Hepatocyte (in vitro differentiated cells): ENCODE results near the gene PTPRR.

Experiments used
- EZH2 ChIP-seq: fragments of 200-600 bp; sonication (generic); IDR thresholded peaks from 2 replicates; pipeline ENCODE4 v1.6.1; 2016; ENCODE audit warnings: antibody characterized with exemption, mild to moderate bottlenecking, borderline replicate concordance
- TF ChIP-seq, protein P1 (sequence below): fragments of 200-600 bp; sonication (generic); IDR thresholded peaks from 2 replicates; pipeline ENCODE4 v1.5.1; 2016; ENCODE audit warnings: antibody characterized with exemption, mild to moderate bottlenecking; ENCODE audit not compliant: poor library complexity

DNA sequence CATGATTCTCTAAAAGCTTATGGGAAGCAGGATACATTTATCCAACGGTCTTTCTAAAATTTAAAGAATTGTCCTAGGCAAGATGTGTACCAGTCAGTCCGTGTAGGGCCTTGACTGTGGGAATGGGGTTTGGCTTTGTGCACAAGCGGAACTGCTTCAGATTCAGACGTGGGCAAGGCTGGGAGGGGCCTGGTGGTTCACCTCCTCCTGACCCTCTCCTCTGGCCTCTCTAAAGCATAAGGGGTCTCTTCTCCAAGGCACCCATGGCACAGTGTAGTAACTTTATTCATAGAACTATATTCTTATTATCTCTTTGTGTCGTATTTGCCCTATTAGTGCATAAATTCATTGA is 162.1 kb downstream of the PTPRR start:
- TF ChIP-seq, protein P1, sequence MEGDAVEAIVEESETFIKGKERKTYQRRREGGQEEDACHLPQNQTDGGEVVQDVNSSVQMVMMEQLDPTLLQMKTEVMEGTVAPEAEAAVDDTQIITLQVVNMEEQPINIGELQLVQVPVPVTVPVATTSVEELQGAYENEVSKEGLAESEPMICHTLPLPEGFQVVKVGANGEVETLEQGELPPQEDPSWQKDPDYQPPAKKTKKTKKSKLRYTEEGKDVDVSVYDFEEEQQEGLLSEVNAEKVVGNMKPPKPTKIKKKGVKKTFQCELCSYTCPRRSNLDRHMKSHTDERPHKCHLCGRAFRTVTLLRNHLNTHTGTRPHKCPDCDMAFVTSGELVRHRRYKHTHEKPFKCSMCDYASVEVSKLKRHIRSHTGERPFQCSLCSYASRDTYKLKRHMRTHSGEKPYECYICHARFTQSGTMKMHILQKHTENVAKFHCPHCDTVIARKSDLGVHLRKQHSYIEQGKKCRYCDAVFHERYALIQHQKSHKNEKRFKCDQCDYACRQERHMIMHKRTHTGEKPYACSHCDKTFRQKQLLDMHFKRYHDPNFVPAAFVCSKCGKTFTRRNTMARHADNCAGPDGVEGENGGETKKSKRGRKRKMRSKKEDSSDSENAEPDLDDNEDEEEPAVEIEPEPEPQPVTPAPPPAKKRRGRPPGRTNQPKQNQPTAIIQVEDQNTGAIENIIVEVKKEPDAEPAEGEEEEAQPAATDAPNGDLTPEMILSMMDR: no peak
- no peak for TF ChIP-seq EZH2
